Osteocyte (in vitro differentiated cells): ENCODE results near the gene CPA5. TPM values are rescaled to one million over a fixed set of nuclear protein-coding genes. Genes with fewer than 3 reads are reported as not detected.
"Not testable (repeated sequence)": the region's sequence is repeated elsewhere in the genome, so short reads cannot be mapped to it uniquely, and the experiment has no call there.

Source experiments
- DNase-seq: peaks from one replicate; pipeline ENCODE4 v3.0.0; 2021; ENCODE audit warnings: mixed read lengths; ENCODE audit not compliant: unreplicated experiment; ENCODE audit errors: extremely low spot score
- H3K27ac Mint-ChIP-seq: one replicate; pipeline ENCODE4 v1.8.0; 2021; ENCODE audit warnings: mild to moderate bottlenecking, mixed read lengths; ENCODE audit not compliant: unreplicated experiment
- H3K27me3 Mint-ChIP-seq: one replicate; pipeline ENCODE4 v1.8.0; 2021; ENCODE audit warnings: mixed read lengths; ENCODE audit not compliant: unreplicated experiment
- H3K36me3 Mint-ChIP-seq: one replicate; pipeline ENCODE4 v1.8.0; 2021; ENCODE audit warnings: mixed read lengths; ENCODE audit not compliant: unreplicated experiment
- H3K4me1 Mint-ChIP-seq: one replicate; pipeline ENCODE4 v1.8.0; 2021; ENCODE audit warnings: mixed read lengths; ENCODE audit not compliant: unreplicated experiment
- H3K4me3 Mint-ChIP-seq: one replicate; pipeline ENCODE4 v1.8.0; 2021; ENCODE audit warnings: mild to moderate bottlenecking, moderate library complexity, mixed read lengths; ENCODE audit not compliant: unreplicated experiment
- H3K9me3 Mint-ChIP-seq: one replicate; pipeline ENCODE4 v1.8.0; 2021; ENCODE audit warnings: mixed read lengths; ENCODE audit not compliant: unreplicated experiment
- total RNA-seq: library from RNA; stranded (reverse); gene quantifications from 2 replicates; pipeline ENCODE4 v1.2.1, GENCODE V29; 2021
- TF ChIP-seq, protein P1 (sequence below): fragments of 200-600 bp; sonication (generic); IDR thresholded peaks from 2 replicates; pipeline ENCODE4 v1.5.0; 2021; ENCODE audit warnings: antibody characterized with exemption, mild to moderate bottlenecking, moderate library complexity

The CPA5 gene
- total RNA-seq, 1 donor from 2014 or later = 0.51 TPM

GRCh38 chr7:130319541-130319940 lies 25.1 kb upstream of the CPA5 start:
- TF ChIP-seq, protein P1, sequence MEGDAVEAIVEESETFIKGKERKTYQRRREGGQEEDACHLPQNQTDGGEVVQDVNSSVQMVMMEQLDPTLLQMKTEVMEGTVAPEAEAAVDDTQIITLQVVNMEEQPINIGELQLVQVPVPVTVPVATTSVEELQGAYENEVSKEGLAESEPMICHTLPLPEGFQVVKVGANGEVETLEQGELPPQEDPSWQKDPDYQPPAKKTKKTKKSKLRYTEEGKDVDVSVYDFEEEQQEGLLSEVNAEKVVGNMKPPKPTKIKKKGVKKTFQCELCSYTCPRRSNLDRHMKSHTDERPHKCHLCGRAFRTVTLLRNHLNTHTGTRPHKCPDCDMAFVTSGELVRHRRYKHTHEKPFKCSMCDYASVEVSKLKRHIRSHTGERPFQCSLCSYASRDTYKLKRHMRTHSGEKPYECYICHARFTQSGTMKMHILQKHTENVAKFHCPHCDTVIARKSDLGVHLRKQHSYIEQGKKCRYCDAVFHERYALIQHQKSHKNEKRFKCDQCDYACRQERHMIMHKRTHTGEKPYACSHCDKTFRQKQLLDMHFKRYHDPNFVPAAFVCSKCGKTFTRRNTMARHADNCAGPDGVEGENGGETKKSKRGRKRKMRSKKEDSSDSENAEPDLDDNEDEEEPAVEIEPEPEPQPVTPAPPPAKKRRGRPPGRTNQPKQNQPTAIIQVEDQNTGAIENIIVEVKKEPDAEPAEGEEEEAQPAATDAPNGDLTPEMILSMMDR = no peak

DNA sequence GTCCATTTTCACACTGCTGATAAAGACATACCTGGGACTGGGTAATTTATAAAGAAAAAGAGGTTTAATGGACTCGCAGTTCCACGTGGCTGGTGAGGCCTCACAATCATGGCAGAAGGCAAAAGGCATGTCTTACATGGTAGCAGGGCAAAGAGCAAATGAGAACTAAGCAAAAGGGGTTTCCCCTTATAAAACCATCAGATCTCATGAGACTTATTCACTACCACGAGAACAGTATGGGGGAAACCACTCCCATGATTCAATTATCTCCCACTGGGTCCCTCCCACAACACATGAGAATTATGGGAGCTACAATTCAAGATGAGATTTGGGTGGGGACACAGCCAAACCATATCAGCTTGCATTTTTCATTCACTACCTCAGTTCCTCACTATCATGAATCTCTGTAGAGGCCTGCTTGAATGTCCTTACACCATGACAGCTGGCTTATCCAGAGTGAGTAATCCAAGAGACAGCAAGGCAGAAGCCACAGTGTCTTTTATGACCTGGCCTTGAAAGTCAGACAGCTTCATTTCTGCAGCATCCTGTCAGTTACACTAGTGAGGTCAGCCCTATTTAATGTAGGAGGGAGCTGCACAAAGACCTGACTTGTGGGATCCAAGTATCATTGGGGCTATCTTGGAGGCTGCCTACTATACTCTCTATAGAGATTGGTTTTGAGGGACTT lies 22.9 kb upstream of the CPA5 start:
- H3K9me3 Mint-ChIP-seq, DNase-seq, H3K27ac Mint-ChIP-seq, H3K4me1 Mint-ChIP-seq, H3K27me3 Mint-ChIP-seq, H3K4me3 Mint-ChIP-seq: not testable (repeated sequence)
- H3K36me3 Mint-ChIP-seq = peaks cover 15% of the 10 kb centered on the region

More at GRCh38 chr7:130319541-130319940, 25.1 kb upstream of the CPA5 start:
- no peak for DNase-seq
- Mint-ChIP-seq H3K27me3 (no peaks in the 10 kb centered on the region), H3K4me1 (no peaks in the 10 kb centered on the region), H3K27ac (no peak overlapping the region), H3K36me3 (peaks cover 16% of the 10 kb centered on the region), H3K4me3 (no peak overlapping the region), H3K9me3 (no peaks in the 10 kb centered on the region)

DNA sequence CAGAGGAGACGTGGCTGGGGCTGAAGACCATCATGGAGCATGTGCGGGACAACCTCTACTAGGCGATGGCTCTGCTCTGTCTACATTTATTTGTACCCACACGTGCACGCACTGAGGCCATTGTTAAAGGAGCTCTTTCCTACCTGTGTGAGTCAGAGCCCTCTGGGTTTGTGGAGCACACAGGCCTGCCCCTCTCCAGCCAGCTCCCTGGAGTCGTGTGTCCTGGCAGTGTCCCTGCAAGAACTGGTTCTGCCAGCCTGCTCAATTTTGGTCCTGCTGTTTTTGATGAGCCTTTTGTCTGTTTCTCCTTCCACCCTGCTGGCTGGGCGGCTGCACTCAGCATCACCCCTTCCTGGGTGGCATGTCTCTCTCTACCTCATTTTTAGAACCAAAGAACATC lies 22.0 kb upstream of the CPA5 start:
- Mint-ChIP-seq H3K27ac (no peak overlapping the region), H3K9me3 (no peaks in the 10 kb centered on the region), H3K4me1 (no peaks in the 10 kb centered on the region), H3K27me3 (no peaks in the 10 kb centered on the region), H3K36me3 (peaks cover 13% of the 10 kb centered on the region), H3K4me3 (no peak overlapping the region)
- TF ChIP-seq, protein P1 = no peak
- DNase-seq = no peak

DNA sequence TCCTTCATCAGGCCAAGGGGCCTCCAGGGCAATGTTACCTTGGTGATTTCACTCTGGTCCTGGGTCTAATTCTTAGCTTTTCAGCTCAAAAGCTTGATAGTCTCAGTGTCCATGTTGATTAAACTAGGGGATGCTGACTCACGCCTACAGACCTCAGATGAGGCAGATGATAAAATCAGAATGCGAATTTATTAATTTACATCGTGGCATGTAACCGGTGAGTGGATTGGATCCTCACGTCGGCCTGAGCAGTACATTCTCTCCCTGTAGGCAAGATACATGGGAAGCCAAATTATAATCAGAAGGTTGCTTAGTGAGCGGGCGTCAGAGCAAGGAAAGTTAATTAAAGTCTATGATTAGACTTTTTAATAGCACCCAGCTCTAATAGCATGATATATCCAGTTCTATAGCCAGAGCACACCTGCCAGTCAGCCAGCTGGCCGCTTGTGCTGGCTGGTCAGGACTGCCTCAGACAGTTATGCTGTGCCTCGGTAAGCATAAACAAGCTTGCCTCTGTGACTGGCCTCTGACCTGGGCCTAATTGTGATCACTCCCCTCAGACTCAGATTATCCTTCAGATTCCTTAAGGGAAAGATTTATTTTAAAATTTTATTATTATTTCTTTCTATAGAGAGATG lies 20.2 kb upstream of the CPA5 start:
- TF ChIP-seq, protein P1 = no peak
- H3K4me3 Mint-ChIP-seq = no peak overlapping the region
- no peak for DNase-seq
- no peaks in the 10 kb centered on the region for H3K27me3 Mint-ChIP-seq
- H3K27ac Mint-ChIP-seq = no peak overlapping the region
- H3K4me1 Mint-ChIP-seq = no peaks in the 10 kb centered on the region
- no peaks in the 10 kb centered on the region for H3K9me3 Mint-ChIP-seq
- H3K36me3 Mint-ChIP-seq = peaks cover 9% of the 10 kb centered on the region

- Mint-ChIP-seq H3K27me3 (no peaks in the 10 kb centered on the region), H3K4me3 (no peak overlapping the region)
- DNase-seq = no peak
These were observed 14.9 kb upstream of the CPA5 start for GRCh38 chr7:130329681-130330080.

More at GRCh38 chr7:130329681-130330080, 14.9 kb upstream of the CPA5 start:
- Mint-ChIP-seq H3K36me3 (peaks cover 2% of the 10 kb centered on the region), H3K9me3 (peaks cover under 1% of the 10 kb centered on the region), H3K4me1 (peaks cover 10% of the 10 kb centered on the region), H3K27ac (no peak overlapping the region)
- TF ChIP-seq, protein P1 = no peak
